ENCODE measurements around the gene JMJD1C. TPM values are rescaled to one million over a fixed set of nuclear protein-coding genes. Genes with fewer than 3 reads are reported as not detected.

Gene JMJD1C
- total RNA-seq, 1 experiment from 2014 or later, result 67.6 TPM

- DNase-seq, result no peak
- H3K27me3 Mint-ChIP-seq (ENCODE audit: unreplicated experiment), result no peaks in the 10 kb centered on the region
- H3K36me3 Mint-ChIP-seq (ENCODE audit: insufficient read depth, unreplicated experiment), result peaks cover 13% of the 10 kb centered on the region
- H3K4me3 Mint-ChIP-seq (ENCODE audit: low read depth, unreplicated experiment), result no peak overlapping the region
- H3K4me1 Mint-ChIP-seq (ENCODE audit: low read depth, unreplicated experiment), result peaks cover 22% of the 10 kb centered on the region
- peak overlapping the region; percentile 47 for H3K27ac Mint-ChIP-seq (ENCODE audit: unreplicated experiment)
- no peak for TF ChIP-seq CTCF (IDR thresholded peaks at IDR 0.05; ENCODE audit: unreplicated experiment)
- no peaks in the 10 kb centered on the region for H3K9me3 Mint-ChIP-seq (ENCODE audit: low read depth, unreplicated experiment)
- no TSS peak for BruUV-seq (replicated peaks)
- intact Hi-C loops (cut with micrococcal nuclease; ENCODE audit: unreplicated experiment), result no loop called here
- CTCF ChIA-PET, result no interaction called here
Observed at GRCh38 chr10:63227207-63227895, 238.4 kb downstream of the JMJD1C start.

GRCh38 chr10:63224241-63224640 is 241.5 kb downstream of the JMJD1C start:
- no peak overlapping the region for H3K4me3 Mint-ChIP-seq (ENCODE audit: low read depth, unreplicated experiment)
- TF ChIP-seq CTCF (IDR thresholded peaks at IDR 0.05; ENCODE audit: unreplicated experiment), result no peak
- no peak overlapping the region for H3K27ac Mint-ChIP-seq (ENCODE audit: unreplicated experiment)

DNA sequence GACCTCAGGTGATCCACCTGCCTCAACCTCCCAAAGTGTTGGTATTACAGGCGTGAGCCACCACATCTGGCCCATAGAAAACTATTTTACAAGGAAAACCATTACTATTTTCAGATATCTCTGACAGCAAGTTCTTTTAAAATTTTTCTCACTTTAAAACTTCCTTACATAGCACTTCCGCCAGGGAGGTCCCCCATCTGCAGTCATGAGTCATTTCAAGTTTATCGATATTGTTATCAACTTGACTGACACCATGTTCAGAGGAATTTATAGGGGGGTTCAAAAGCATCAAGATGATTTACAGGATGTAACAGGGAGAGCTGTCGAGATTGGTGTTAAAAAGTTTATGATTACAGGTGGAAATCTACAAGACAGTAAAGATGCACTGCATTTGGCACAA is 243.8 kb downstream of the JMJD1C start:
- Mint-ChIP-seq H3K27me3 (ENCODE audit: unreplicated experiment) (no peaks in the 10 kb centered on the region), H3K36me3 (ENCODE audit: insufficient read depth, unreplicated experiment) (peaks cover 21% of the 10 kb centered on the region), H3K27ac (ENCODE audit: unreplicated experiment) (no peak overlapping the region), H3K4me1 (ENCODE audit: low read depth, unreplicated experiment) (peaks cover 57% of the 10 kb centered on the region), H3K9me3 (ENCODE audit: low read depth, unreplicated experiment) (no peaks in the 10 kb centered on the region), H3K4me3 (ENCODE audit: low read depth, unreplicated experiment) (no peak overlapping the region)
- DNase-seq, result no peak
- TF ChIP-seq CTCF (IDR thresholded peaks at IDR 0.05; ENCODE audit: unreplicated experiment), result no peak
- BruUV-seq (replicated peaks), result no TSS peak
- intact Hi-C loops (cut with micrococcal nuclease; ENCODE audit: unreplicated experiment), result no loop called here
- CTCF ChIA-PET, result no interaction called here

More at GRCh38 chr10:63224241-63224640, 241.5 kb downstream of the JMJD1C start:
- peaks cover 46% of the 10 kb centered on the region for H3K4me1 Mint-ChIP-seq (ENCODE audit: low read depth, unreplicated experiment)
- BruUV-seq (replicated peaks), result no TSS peak
- no peaks in the 10 kb centered on the region for H3K27me3 Mint-ChIP-seq (ENCODE audit: unreplicated experiment)
- no peaks in the 10 kb centered on the region for H3K9me3 Mint-ChIP-seq (ENCODE audit: low read depth, unreplicated experiment)
- intact Hi-C loops (cut with micrococcal nuclease; ENCODE audit: unreplicated experiment), result no loop called here
- peaks cover 13% of the 10 kb centered on the region for H3K36me3 Mint-ChIP-seq (ENCODE audit: insufficient read depth, unreplicated experiment)
- no peak for DNase-seq
- CTCF ChIA-PET, result interaction anchor here (0.6 kb wide), 1 partner anchor 11 kb away, joined by 3 read pairs; no protein-coding TSS in a partner anchor

GRCh38 chr10:63219749-63220148 is 246.0 kb downstream of the JMJD1C start:
- CTCF ChIA-PET, result interaction anchor here (1.0 to 1.1 kb wide), 2 partner anchors 409 to 410 kb away, joined by 3 read pairs; no protein-coding TSS in a partner anchor
- Mint-ChIP-seq H3K4me1 (ENCODE audit: low read depth, unreplicated experiment) (peaks cover 50% of the 10 kb centered on the region), H3K27me3 (ENCODE audit: unreplicated experiment) (no peaks in the 10 kb centered on the region), H3K36me3 (ENCODE audit: insufficient read depth, unreplicated experiment) (peaks cover 24% of the 10 kb centered on the region), H3K4me3 (ENCODE audit: low read depth, unreplicated experiment) (no peak overlapping the region), H3K27ac (ENCODE audit: unreplicated experiment) (peak overlapping the region; percentile 29), H3K9me3 (ENCODE audit: low read depth, unreplicated experiment) (no peaks in the 10 kb centered on the region)
- DNase-seq, result no peak
- BruUV-seq (replicated peaks), result no TSS peak
- no peak for TF ChIP-seq CTCF (IDR thresholded peaks at IDR 0.05; ENCODE audit: unreplicated experiment)
- intact Hi-C loops (cut with micrococcal nuclease; ENCODE audit: unreplicated experiment), result loop anchor here (5.0 kb wide), 1 partner anchor 243 kb away; no protein-coding TSS in a partner anchor
